Cerebellar cortex (tissue), 1 donor: Measurements from ENCODE around the gene MCTP1.

Experiments used
- DNase-seq: peaks from one replicate; pipeline ENCODE4 v3.0.0-alpha.2; 2015; ENCODE audit warnings: low spot score

MCTP1 gene

GRCh38 chr5:95284572-95285408 is at the start of gene MCTP1:
MCTP1 (minus strand) TSS chr5:95285094.
- DNase-seq: peak; percentile 62

GRCh38 chr5:95332158-95332557 is 47.3 kb upstream of the MCTP1 start:
- DNase-seq: no peak

GRCh38 chr5:95331358-95331757 is 46.5 kb upstream of the MCTP1 start:
- no peak for DNase-seq

GRCh38 chr5:95327211-95327610 is 42.3 kb upstream of the MCTP1 start:
- no peak for DNase-seq

- peak; percentile 88 for DNase-seq
Observed at GRCh38 chr5:95317687-95318086, 32.8 kb upstream of the MCTP1 start.

GRCh38 chr5:95317085-95317484 is 32.2 kb upstream of the MCTP1 start:
- DNase-seq: peak; percentile 7

- no peak for DNase-seq
Observed at GRCh38 chr5:95304711-95305110, 19.8 kb upstream of the MCTP1 start.

- no peak for DNase-seq
Observed at GRCh38 chr5:95298651-95299050, 13.8 kb upstream of the MCTP1 start.

GRCh38 chr5:95296291-95296690 is 11.4 kb upstream of the MCTP1 start:
- no peak for DNase-seq

- DNase-seq: peak; percentile 65
Observed at GRCh38 chr5:95285409-95285755, 488 bp upstream of the MCTP1 start.

- no peak for DNase-seq
Observed at GRCh38 chr5:95283761-95284571, 928 bp downstream of the MCTP1 start.

- peak; percentile 62 for DNase-seq
Observed at GRCh38 chr5:95283022-95283615, 1.8 kb downstream of the MCTP1 start.

GRCh38 chr5:95281226-95281625 is 3.7 kb downstream of the MCTP1 start:
- peak; percentile 87 for DNase-seq

GRCh38 chr5:95280401-95281095 is 4.3 kb downstream of the MCTP1 start:
- DNase-seq: peak; percentile 78

GRCh38 chr5:95274011-95274410 is 10.9 kb downstream of the MCTP1 start:
- DNase-seq: no peak

- DNase-seq: peak; percentile 61
Observed at GRCh38 chr5:95272316-95272929, 12.5 kb downstream of the MCTP1 start.

GRCh38 chr5:95262933-95263660 is 21.8 kb downstream of the MCTP1 start:
- no peak for DNase-seq

- DNase-seq: peak; percentile 80
Observed at GRCh38 chr5:95261437-95262175, 23.3 kb downstream of the MCTP1 start.

- DNase-seq: no peak
Observed at GRCh38 chr5:95256991-95257390, 27.9 kb downstream of the MCTP1 start.

- no peak for DNase-seq
Observed at GRCh38 chr5:95256446-95256845, 28.4 kb downstream of the MCTP1 start.
